PC-9 (cell line): ENCODE data around the gene CHRNA4. TPM values are rescaled to one million over a fixed set of nuclear protein-coding genes. Genes with fewer than 3 reads are reported as not detected.

ENCODE experiments used
- BruUV-seq: library from RNA; stranded (reverse); fragments of 400-500 nt; replicated peaks from 2 replicates; lab custom pipeline; 2021; lab: Mats Ljungman, UMichigan
- CTCF ChIA-PET: fragments of 300-600 bp; sonication (Branson Sonifier 250); formaldehyde crosslinking; loops from one replicate; lab custom pipeline; 2022; ENCODE audit warnings: antibody characterized with exemption; lab: Charles Lee
- POLR2A ChIA-PET: fragments of 300-600 bp; sonication (Branson Sonifier 250); formaldehyde crosslinking; loops from one replicate; lab custom pipeline; 2022; ENCODE audit warnings: antibody characterized with exemption; ENCODE audit not compliant: unreplicated experiment; lab: Charles Lee
- DNase-seq, 2 experiments: peaks; one replicate each; pipeline versions ENCODE4 v3.0.0 to v3.0.0-alpha.2; 2015 to 2022; ENCODE audit warnings: mixed read lengths in 1 of 2
- H2AFZ ChIP-seq: fragments of 200-600 bp; sonication (generic); 2 replicates; pipeline ENCODE4 v1.8.1; 2017; ENCODE audit warnings: antibody characterized with exemption
- H3F3A ChIP-seq: fragments of 200-600 bp; sonication (generic); 2 replicates; pipeline ENCODE4 v1.8.1; 2017; ENCODE audit warnings: antibody characterized with exemption, mild to moderate bottlenecking, low read depth; ENCODE audit not compliant: insufficient read depth
- H3K27ac ChIP-seq: fragments of 200-600 bp; sonication (generic); 2 replicates; pipeline ENCODE4 v1.6.1; 2016; ENCODE audit warnings: mixed run types
- H3K27me3 ChIP-seq: fragments of 200-600 bp; sonication (generic); 2 replicates; pipeline ENCODE4 v1.6.1; 2016; ENCODE audit warnings: low read depth, mixed run types; ENCODE audit not compliant: insufficient read depth
- H3K36me3 ChIP-seq: fragments of 200-600 bp; sonication (generic); 2 replicates; pipeline ENCODE4 v1.6.1; 2016; ENCODE audit warnings: low read depth, mixed run types
- H3K4me1 ChIP-seq: fragments of 200-600 bp; sonication (generic); replicated peaks from 2 replicates; pipeline ENCODE4 v1.6.1; 2016; ENCODE audit warnings: mixed run types; ENCODE audit not compliant: insufficient read depth
- H3K4me2 ChIP-seq: fragments of 200-600 bp; sonication (generic); 2 replicates; pipeline ENCODE4 v1.6.1; 2017; ENCODE audit warnings: mixed run types
- H3K4me3 ChIP-seq: fragments of 200-600 bp; sonication (generic); 2 replicates; pipeline ENCODE4 v1.6.1; 2016; ENCODE audit warnings: mixed run types
- H3K79me2 ChIP-seq: fragments of 200-600 bp; sonication (generic); 2 replicates; pipeline ENCODE4 v1.6.1; 2017; ENCODE audit warnings: low read depth, mixed run types
- H3K9me2 ChIP-seq: fragments of 200-600 bp; sonication (generic); 2 replicates; pipeline ENCODE4 v1.8.1; 2017; ENCODE audit warnings: mild to moderate bottlenecking; ENCODE audit not compliant: insufficient read depth
- H3K9me3 ChIP-seq: fragments of 200-600 bp; sonication (generic); 2 replicates; pipeline ENCODE4 v1.8.1; 2016; ENCODE audit warnings: low read depth; ENCODE audit not compliant: insufficient read depth
- H4K20me1 ChIP-seq: fragments of 200-600 bp; sonication (generic); 2 replicates; pipeline ENCODE4 v1.8.1; 2017; ENCODE audit not compliant: insufficient read depth
- CTCF ChIP-seq: fragments of 200-600 bp; sonication (generic); conservative IDR thresholded peaks from 2 replicates; pipeline ENCODE4 v1.6.1; 2017; ENCODE audit warnings: mixed run types, antibody characterized with exemption, mild to moderate bottlenecking, moderate library complexity
- EZH2 ChIP-seq: fragments of 200-600 bp; sonication (generic); IDR thresholded peaks from 2 replicates; pipeline ENCODE4 v1.8.0; 2017; ENCODE audit warnings: antibody characterized with exemption, low read depth
- intact Hi-C: fragments of 100-400 bp; cut with micrococcal nuclease; formaldehyde crosslinking; loops from one replicate; pipeline ENCODE4 v1.10.0; 2022; ENCODE audit not compliant: unreplicated experiment
- total RNA-seq: library from RNA; stranded (reverse); gene quantifications from 2 replicates; pipeline ENCODE4 v1.2.3, GENCODE V29; 2021

Gene CHRNA4
- total RNA-seq, 1 experiment from 2014 or later, result not detected

GRCh38 chr20:63377256-63377941 is 16.2 kb upstream of the CHRNA4 start:
- peaks cover 8% of the 10 kb centered on the region for H4K20me1 ChIP-seq
- TF ChIP-seq EZH2, result no peak
- H2AFZ ChIP-seq, result no peak overlapping the region
- H3K9me3 ChIP-seq, result no peaks in the 10 kb centered on the region
- no peaks in the 10 kb centered on the region for H3F3A ChIP-seq
- no peak overlapping the region for H3K4me3 ChIP-seq
- no peaks in the 10 kb centered on the region for H3K36me3 ChIP-seq
- no peaks in the 10 kb centered on the region for H3K9me2 ChIP-seq
- no peaks in the 10 kb centered on the region for H3K79me2 ChIP-seq
- no peak for DNase-seq
- H3K4me1 ChIP-seq, result no peaks in the 10 kb centered on the region
- no TSS peak for BruUV-seq
- no peak overlapping the region for H3K4me2 ChIP-seq
- intact Hi-C loops, result no loop called here
- H3K27me3 ChIP-seq, result peaks cover 93% of the 10 kb centered on the region
- CTCF ChIA-PET, result no interaction called here
- H3K27ac ChIP-seq, result no peak overlapping the region
- POLR2A ChIA-PET, result no interaction called here

GRCh38 chr20:63376283-63377250 is 15.4 kb upstream of the CHRNA4 start:
- Histone ChIP-seq H3K27me3 (peaks cover 90% of the 10 kb centered on the region), H3K9me3 (no peaks in the 10 kb centered on the region), H3K79me2 (no peaks in the 10 kb centered on the region), H4K20me1 (peaks cover 11% of the 10 kb centered on the region), H3K27ac (no peak overlapping the region), H3K9me2 (no peaks in the 10 kb centered on the region), H3F3A (no peaks in the 10 kb centered on the region), H3K4me2 (no peak overlapping the region), H2AFZ (no peak overlapping the region), H3K36me3 (no peaks in the 10 kb centered on the region), H3K4me1 (no peaks in the 10 kb centered on the region), H3K4me3 (no peak overlapping the region)
- no peak for DNase-seq
- ChIA-PET CTCF (no interaction called here), POLR2A (no interaction called here)
- intact Hi-C loops, result no loop called here
- TF ChIP-seq EZH2, result no peak
- no peak for TF ChIP-seq CTCF
- BruUV-seq, result no TSS peak

GRCh38 chr20:63375438-63375837 is 14.3 kb upstream of the CHRNA4 start:
- CTCF ChIA-PET, result no interaction called here
- H3K27ac ChIP-seq, result no peak overlapping the region
- intact Hi-C loops, result no loop called here
- H2AFZ ChIP-seq, result no peak overlapping the region
- no peaks in the 10 kb centered on the region for H3K36me3 ChIP-seq
- peaks cover 18% of the 10 kb centered on the region for H4K20me1 ChIP-seq
- H3K4me1 ChIP-seq, result no peaks in the 10 kb centered on the region
- no peaks in the 10 kb centered on the region for H3F3A ChIP-seq
- TF ChIP-seq EZH2, result no peak
- TF ChIP-seq CTCF, result no peak
- no TSS peak for BruUV-seq
- DNase-seq, result no peak
- H3K4me2 ChIP-seq, result no peak overlapping the region
- H3K79me2 ChIP-seq, result no peaks in the 10 kb centered on the region
- POLR2A ChIA-PET, result no interaction called here
- peaks cover 93% of the 10 kb centered on the region for H3K27me3 ChIP-seq
- H3K9me3 ChIP-seq, result no peaks in the 10 kb centered on the region
- H3K9me2 ChIP-seq, result no peaks in the 10 kb centered on the region
- H3K4me3 ChIP-seq, result no peak overlapping the region
